ENCODE results near the gene TJAP1. TPM values are rescaled to one million over a fixed set of nuclear protein-coding genes. Genes with fewer than 3 reads are reported as not detected.
"Not testable (repeated sequence)": the region's sequence is repeated elsewhere in the genome, so short reads cannot be mapped to it uniquely, and the experiment has no call there.

TJAP1 gene
- total RNA-seq, 3 donors from 2014 or later, result 20.8 to 33.8 (median 26.3) TPM

- H3K36me3 ChIP-seq (ENCODE audit: low read depth), result no peaks in the 10 kb centered on the region
- DNase-seq (peak; percentile 83 to 91 (median 88)), ATAC-seq (peak; percentile 54)
- no peak overlapping the region for H3K4me3 ChIP-seq
- H3K9me3 ChIP-seq, result no peaks in the 10 kb centered on the region
- peaks cover 8% of the 10 kb centered on the region for H3K4me1 ChIP-seq (ENCODE audit: low read depth)
- intact Hi-C loops (cut with DNase I, micrococcal nuclease), result loop anchor here (5.0 to 10.0 kb wide), 2 partner anchors 50 to 52 kb away; no protein-coding TSS in a partner anchor
- no peak for TF ChIP-seq CTCF (IDR thresholded peaks at IDR 0.05)
Observed at GRCh38 chr6:43454696-43455530, 22.5 kb upstream of the TJAP1 start.

GRCh38 chr6:43455531-43456428 is 21.6 kb upstream of the TJAP1 start, which contains the start of gene DLK2:
Gene DLK2, minus strand, starts transcription at chr6:43455548. Its CDS starts 723 bp downstream, at chr6:43454825.
- H3K4me3 ChIP-seq, result no peak within 1 kb of the TSS
- no peak for TF ChIP-seq CTCF (IDR thresholded peaks at IDR 0.05)
- ATAC-seq (peak; percentile 48), DNase-seq (peak in 2 of 3 donors; percentile 40 to 49)
- no peaks in the 10 kb centered on the region for H3K9me3 ChIP-seq
- H3K4me1 ChIP-seq (ENCODE audit: low read depth), result peaks cover 8% of the 10 kb centered on the region
- intact Hi-C loops (cut with DNase I, micrococcal nuclease), result loop anchor here in 1 of 2 donors (10.0 kb wide), 1 partner anchor 49 kb away; no protein-coding TSS in a partner anchor
- H3K36me3 ChIP-seq (ENCODE audit: low read depth), result no peaks in the 10 kb centered on the region

- no peak for TF ChIP-seq CTCF (IDR thresholded peaks at IDR 0.05)
- Histone ChIP-seq H3K36me3 (ENCODE audit: low read depth) (no peaks in the 10 kb centered on the region), H3K4me3 (no peak overlapping the region), H3K9me3 (no peaks in the 10 kb centered on the region), H3K4me1 (ENCODE audit: low read depth) (peaks cover 8% of the 10 kb centered on the region)
- intact Hi-C loops (cut with DNase I, micrococcal nuclease), result loop anchor here in 1 of 2 donors (10.0 kb wide), 1 partner anchor 47 kb away; no protein-coding TSS in a partner anchor
- no peak for ATAC-seq
- DNase-seq, result no peak
Observed at GRCh38 chr6:43457643-43458042, 19.7 kb upstream of the TJAP1 start.

- not testable (repeated sequence) for H3K4me1 ChIP-seq (ENCODE audit: low read depth); DNase-seq; H3K36me3 ChIP-seq (ENCODE audit: low read depth); H3K9me3 ChIP-seq; ATAC-seq; H3K4me3 ChIP-seq
- intact Hi-C loops (cut with DNase I, micrococcal nuclease), result loop anchor here in 1 of 2 donors (10.0 kb wide), 1 partner anchor 47 kb away; no protein-coding TSS in a partner anchor
Observed at GRCh38 chr6:43458154-43458553, 19.2 kb upstream of the TJAP1 start.

- DNase-seq (no peak), ATAC-seq (no peak)
- intact Hi-C loops (cut with DNase I, micrococcal nuclease), result loop anchor here in 1 of 2 donors (10.0 kb wide), 1 partner anchor 45 kb away; no protein-coding TSS in a partner anchor
- Histone ChIP-seq H3K36me3 (ENCODE audit: low read depth) (no peaks in the 10 kb centered on the region), H3K4me1 (ENCODE audit: low read depth) (peaks cover 6% of the 10 kb centered on the region), H3K4me3 (no peak overlapping the region), H3K9me3 (no peaks in the 10 kb centered on the region)
- no peak for TF ChIP-seq CTCF (IDR thresholded peaks at IDR 0.05)
Observed at GRCh38 chr6:43459535-43459934, 17.8 kb upstream of the TJAP1 start.

All from mucosa of descending colon (tissue), 3 donors.